ENCODE data around the gene SEC23A.
A peak's percentile ranks its signal among the peaks of the same experiment; 100 is the strongest.
"Not testable (repeated sequence)": the region's sequence is repeated elsewhere in the genome, so short reads cannot be mapped to it uniquely, and the experiment has no call there.

Gene SEC23A

DNA sequence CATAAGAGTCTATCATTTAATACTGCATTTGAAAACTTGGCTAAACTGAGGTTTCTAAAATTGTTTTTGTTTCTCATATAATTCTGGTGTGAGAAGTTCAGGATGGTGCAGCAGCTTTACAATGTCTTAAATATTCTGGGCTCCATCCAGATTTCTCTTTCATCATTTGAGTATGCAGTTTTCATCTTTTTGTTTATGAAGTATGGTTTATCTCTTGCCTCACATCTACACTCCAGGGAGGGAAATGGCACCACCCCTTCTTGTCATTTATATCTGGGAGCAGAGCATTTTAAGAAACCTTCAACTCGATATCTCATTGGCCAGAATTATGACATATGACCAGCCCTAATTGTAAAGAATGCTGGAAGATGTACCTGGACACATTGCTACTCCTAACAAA lies 35.4 kb upstream of the SEC23A start:
- no peaks in the 10 kb centered on the region for H3K79me2 ChIP-seq (ENCODE audit: low read length)
- no peak overlapping the region for H3K9ac ChIP-seq (ENCODE audit: low read length)
- H3K4me2 ChIP-seq (ENCODE audit: low read length): no peak overlapping the region
- H3K27me3 ChIP-seq (ENCODE audit: low read depth, low read length): no peaks in the 10 kb centered on the region
- no peak overlapping the region for H2AFZ ChIP-seq (ENCODE audit: low read depth, low read length)
- no peak overlapping the region for H3K4me3 ChIP-seq (ENCODE audit: low read length)
- H3K27ac ChIP-seq (ENCODE audit: low read length): no peak overlapping the region
- no peaks in the 10 kb centered on the region for H3K4me1 ChIP-seq (ENCODE audit: low read length)
- peaks cover 30% of the 10 kb centered on the region for H3K36me3 ChIP-seq (replicated peaks; ENCODE audit: low read depth, low read length)
- TF ChIP-seq, protein P1, sequence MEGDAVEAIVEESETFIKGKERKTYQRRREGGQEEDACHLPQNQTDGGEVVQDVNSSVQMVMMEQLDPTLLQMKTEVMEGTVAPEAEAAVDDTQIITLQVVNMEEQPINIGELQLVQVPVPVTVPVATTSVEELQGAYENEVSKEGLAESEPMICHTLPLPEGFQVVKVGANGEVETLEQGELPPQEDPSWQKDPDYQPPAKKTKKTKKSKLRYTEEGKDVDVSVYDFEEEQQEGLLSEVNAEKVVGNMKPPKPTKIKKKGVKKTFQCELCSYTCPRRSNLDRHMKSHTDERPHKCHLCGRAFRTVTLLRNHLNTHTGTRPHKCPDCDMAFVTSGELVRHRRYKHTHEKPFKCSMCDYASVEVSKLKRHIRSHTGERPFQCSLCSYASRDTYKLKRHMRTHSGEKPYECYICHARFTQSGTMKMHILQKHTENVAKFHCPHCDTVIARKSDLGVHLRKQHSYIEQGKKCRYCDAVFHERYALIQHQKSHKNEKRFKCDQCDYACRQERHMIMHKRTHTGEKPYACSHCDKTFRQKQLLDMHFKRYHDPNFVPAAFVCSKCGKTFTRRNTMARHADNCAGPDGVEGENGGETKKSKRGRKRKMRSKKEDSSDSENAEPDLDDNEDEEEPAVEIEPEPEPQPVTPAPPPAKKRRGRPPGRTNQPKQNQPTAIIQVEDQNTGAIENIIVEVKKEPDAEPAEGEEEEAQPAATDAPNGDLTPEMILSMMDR (IDR thresholded peaks at IDR 0.05; ENCODE audit: low read depth, low read length): no peak
- no peak for TF ChIP-seq EZH2phosphoT487 (IDR thresholded peaks at IDR 0.05; ENCODE audit: low read depth)
- H3K9me3 ChIP-seq (ENCODE audit: insufficient read depth, low read length): no peaks in the 10 kb centered on the region
- no peaks in the 10 kb centered on the region for H4K20me1 ChIP-seq (ENCODE audit: insufficient read depth, low read length)

DNA sequence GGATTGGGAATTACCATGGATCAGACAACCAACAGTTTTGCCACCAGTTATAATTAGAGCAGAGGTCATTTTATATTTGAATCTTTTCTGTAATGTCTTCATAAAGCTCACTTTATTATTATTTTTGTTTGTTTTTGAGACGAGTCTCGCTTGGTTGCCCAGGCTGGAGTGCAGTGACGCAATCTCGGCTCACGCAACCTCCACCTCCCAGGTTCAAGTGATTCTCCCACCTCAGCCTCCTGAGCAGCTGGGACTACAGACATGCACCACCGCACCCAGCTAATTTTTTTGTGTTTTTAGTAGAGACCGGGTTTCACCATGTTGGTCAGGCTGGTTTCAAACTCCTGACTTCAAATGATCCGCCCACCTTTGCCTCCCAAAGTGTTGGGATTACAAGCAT lies 34.8 kb upstream of the SEC23A start:
- H4K20me1 ChIP-seq (ENCODE audit: insufficient read depth, low read length); H3K9ac ChIP-seq (ENCODE audit: low read length); H3K4me3 ChIP-seq (ENCODE audit: low read length); H3K27ac ChIP-seq (ENCODE audit: low read length); H3K4me1 ChIP-seq (ENCODE audit: low read length); H3K79me2 ChIP-seq (ENCODE audit: low read length); H3K4me2 ChIP-seq (ENCODE audit: low read length); H2AFZ ChIP-seq (ENCODE audit: low read depth, low read length); H3K9me3 ChIP-seq (ENCODE audit: insufficient read depth, low read length); H3K27me3 ChIP-seq (ENCODE audit: low read depth, low read length): not testable (repeated sequence)
- H3K36me3 ChIP-seq (replicated peaks; ENCODE audit: low read depth, low read length): peaks cover 30% of the 10 kb centered on the region

DNA sequence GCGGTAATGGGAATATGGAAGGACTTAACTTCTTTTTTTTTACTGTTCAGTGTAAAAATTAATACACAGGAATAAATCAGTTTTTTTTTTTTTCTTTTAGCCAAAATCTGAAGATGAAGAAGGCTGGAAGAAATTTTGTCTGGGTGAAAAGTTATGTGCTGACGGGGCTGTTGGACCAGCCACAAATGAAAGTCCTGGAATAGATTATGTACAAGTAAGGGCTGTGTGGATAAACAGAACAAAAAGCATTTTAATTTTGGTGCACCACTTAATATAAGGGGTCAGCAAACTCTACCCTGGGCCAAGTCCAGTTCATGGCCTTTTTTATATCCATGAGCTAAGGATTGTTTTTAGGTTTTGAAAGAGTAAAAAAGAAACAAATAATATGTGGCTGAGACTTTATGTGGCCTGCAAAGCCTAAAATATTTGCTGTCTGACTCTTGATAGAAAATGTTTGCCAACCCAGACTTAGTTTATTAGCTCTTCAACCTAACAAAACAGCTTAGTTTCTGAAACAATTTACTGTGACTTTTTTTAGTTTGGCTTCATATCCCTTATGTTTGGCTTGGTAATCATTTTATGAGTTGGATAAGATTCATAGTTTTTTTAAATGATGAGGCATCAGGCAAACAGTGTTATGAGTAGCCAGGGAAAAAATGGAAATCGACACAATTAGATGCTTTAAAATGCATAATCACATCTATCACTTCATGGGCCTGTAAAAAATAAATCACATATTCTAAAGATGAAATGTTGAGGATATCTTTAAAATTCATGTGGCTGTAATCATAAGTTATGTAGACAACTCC lies 19.5 kb upstream of the SEC23A start:
- no peak overlapping the region for H3K4me3 ChIP-seq (ENCODE audit: low read length)
- no peaks in the 10 kb centered on the region; the same call in 1 of the 2 replicates for H3K79me2 ChIP-seq (ENCODE audit: low read length)

DNA sequence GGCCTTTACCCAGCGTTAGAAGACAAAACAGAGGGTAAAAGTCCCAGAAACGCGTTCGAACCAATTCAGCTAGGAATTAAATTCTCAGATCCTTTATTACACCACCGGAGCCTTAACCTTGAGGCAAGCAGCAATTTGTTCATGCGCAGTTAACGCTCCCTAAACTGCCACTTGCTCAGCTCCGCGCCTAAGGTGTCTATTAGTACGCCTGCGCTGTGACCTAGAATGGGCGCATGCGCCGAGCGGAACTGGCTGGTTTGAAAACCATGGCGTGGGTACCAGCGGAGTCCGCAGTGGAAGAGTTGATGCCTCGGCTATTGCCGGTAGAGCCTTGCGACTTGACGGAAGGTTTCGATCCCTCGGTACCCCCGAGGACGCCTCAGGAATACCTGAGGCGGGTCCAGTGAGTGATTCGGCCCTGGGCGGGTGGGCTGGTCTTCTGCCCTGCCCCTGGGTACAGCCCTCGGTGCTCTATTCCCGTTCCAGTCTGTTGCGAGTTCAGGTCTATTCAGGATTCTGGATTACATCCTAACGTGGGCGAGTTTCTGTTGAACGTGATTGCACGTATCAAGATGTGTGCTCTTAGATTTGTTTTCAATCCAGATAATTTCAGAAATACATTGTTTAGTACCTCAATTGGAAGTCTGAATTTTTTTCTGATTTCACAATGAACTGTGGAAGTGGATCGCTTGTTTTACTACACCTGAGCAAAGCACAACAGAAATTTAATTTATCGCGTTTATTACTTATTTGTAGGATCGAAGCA lies 11.2 kb upstream of the SEC23A start, which contains the start of gene GEMIN2:
Gene GEMIN2, plus strand, starts transcription at position 251 of the 766 bp plus-strand sequence. Its CDS starts 16 bp downstream, at position 267.
- no peaks in the 10 kb centered on the region for H3K9me3 ChIP-seq (ENCODE audit: insufficient read depth, low read length)
- H3K4me3 ChIP-seq (ENCODE audit: low read length): peak within 1 kb of the TSS; percentile 85
- H3K4me2 ChIP-seq (ENCODE audit: low read length): peak within 1 kb of the TSS; percentile 92
- H3K79me2 ChIP-seq (ENCODE audit: low read length): peaks cover 21% of the 10 kb centered on the region
- H4K20me1 ChIP-seq (ENCODE audit: insufficient read depth, low read length): no peaks in the 10 kb centered on the region
- TF ChIP-seq, protein P1 (IDR thresholded peaks at IDR 0.05; ENCODE audit: low read depth, low read length): no peak
- TF ChIP-seq EZH2phosphoT487 (IDR thresholded peaks at IDR 0.05; ENCODE audit: low read depth): no peak
- peaks cover 23% of the 10 kb centered on the region for H3K4me1 ChIP-seq (ENCODE audit: low read length)
- peaks cover 3% of the 10 kb centered on the region for H3K36me3 ChIP-seq (replicated peaks; ENCODE audit: low read depth, low read length)
- peak within 1 kb of the TSS; percentile 55 for H3K27ac ChIP-seq (ENCODE audit: low read length)
- H3K27me3 ChIP-seq (ENCODE audit: low read depth, low read length): no peaks in the 10 kb centered on the region
- peak within 1 kb of the TSS; percentile 89 for H2AFZ ChIP-seq (ENCODE audit: low read depth, low read length)
- peak within 1 kb of the TSS; percentile 73 for H3K9ac ChIP-seq (ENCODE audit: low read length)

More for the DNA sequence above, 19.5 kb upstream of the SEC23A start:
- H3K4me2 ChIP-seq (ENCODE audit: low read length): no peak overlapping the region
- no peaks in the 10 kb centered on the region for H3K27me3 ChIP-seq (ENCODE audit: low read depth, low read length)
- H4K20me1 ChIP-seq (ENCODE audit: insufficient read depth, low read length): no peaks in the 10 kb centered on the region
- H3K4me1 ChIP-seq (ENCODE audit: low read length): no peaks in the 10 kb centered on the region
- H3K9me3 ChIP-seq (ENCODE audit: insufficient read depth, low read length): no peaks in the 10 kb centered on the region
- H2AFZ ChIP-seq (ENCODE audit: low read depth, low read length): no peak overlapping the region
- TF ChIP-seq, protein P1 (IDR thresholded peaks at IDR 0.05; ENCODE audit: low read depth, low read length): no peak
- no peak for TF ChIP-seq EZH2phosphoT487 (IDR thresholded peaks at IDR 0.05; ENCODE audit: low read depth)
- peaks cover 38% of the 10 kb centered on the region for H3K36me3 ChIP-seq (replicated peaks; ENCODE audit: low read depth, low read length)
- no peak overlapping the region for H3K27ac ChIP-seq (ENCODE audit: low read length)
- H3K9ac ChIP-seq (ENCODE audit: low read length): no peak overlapping the region
